Measurements from ENCODE around the gene ADCY5. TPM values are rescaled to one million over a fixed set of nuclear protein-coding genes. Genes with fewer than 3 reads are reported as not detected.

Gene ADCY5
- total RNA-seq, 4 donors from 2014 or later = 14.0 to 86.8 (median 41.5) TPM

DNA sequence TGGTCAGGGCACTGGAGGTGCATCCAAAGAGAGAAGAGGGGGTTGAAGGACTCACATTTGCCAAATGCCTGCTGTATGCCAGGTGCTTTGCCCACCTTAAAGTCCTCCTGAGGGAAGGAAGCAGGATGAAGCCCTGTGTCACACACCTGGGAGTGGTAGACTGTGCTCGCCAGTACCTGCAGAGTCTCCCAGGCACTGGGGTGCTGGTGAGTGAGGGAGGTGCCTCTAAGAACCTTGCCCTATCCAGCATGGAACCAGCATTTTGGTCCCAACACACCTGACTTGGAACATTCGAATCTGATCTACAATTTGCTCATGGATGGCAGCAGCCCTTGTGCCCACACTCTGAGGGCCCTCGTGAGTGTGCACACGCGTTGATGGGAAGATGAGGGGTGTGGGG lies 170.4 kb downstream of the ADCY5 start:
- ATAC-seq (ENCODE audit: low FRiP score) (no peak), DNase-seq (ENCODE audit: low spot score) (no peak)
- TF ChIP-seq, protein P1, sequence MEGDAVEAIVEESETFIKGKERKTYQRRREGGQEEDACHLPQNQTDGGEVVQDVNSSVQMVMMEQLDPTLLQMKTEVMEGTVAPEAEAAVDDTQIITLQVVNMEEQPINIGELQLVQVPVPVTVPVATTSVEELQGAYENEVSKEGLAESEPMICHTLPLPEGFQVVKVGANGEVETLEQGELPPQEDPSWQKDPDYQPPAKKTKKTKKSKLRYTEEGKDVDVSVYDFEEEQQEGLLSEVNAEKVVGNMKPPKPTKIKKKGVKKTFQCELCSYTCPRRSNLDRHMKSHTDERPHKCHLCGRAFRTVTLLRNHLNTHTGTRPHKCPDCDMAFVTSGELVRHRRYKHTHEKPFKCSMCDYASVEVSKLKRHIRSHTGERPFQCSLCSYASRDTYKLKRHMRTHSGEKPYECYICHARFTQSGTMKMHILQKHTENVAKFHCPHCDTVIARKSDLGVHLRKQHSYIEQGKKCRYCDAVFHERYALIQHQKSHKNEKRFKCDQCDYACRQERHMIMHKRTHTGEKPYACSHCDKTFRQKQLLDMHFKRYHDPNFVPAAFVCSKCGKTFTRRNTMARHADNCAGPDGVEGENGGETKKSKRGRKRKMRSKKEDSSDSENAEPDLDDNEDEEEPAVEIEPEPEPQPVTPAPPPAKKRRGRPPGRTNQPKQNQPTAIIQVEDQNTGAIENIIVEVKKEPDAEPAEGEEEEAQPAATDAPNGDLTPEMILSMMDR (IDR thresholded peaks at IDR 0.05) = no peak

DNA sequence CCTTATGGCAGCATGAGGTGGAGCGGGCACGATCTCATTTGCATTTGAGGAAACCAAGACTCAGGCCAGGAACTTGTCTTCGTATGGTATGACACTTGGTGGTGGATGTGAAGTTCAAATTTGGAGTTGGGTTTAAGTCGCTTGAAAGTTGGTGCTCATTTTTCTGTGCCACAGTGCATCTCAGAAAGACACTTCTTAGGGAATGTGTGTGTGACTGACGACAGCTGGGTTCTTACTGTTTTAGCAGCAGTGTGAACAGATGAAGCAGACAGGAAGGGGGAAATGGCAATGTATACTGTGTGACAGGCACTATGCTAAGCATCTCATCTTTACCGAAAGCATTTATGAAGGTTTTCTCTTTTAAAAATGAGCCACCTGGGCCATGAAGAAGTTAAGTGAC lies 171.8 kb downstream of the ADCY5 start:
- no peak for DNase-seq (ENCODE audit: low spot score)
- no peak for ATAC-seq (ENCODE audit: low FRiP score)
- TF ChIP-seq, protein P1 (IDR thresholded peaks at IDR 0.05) = no peak

DNA sequence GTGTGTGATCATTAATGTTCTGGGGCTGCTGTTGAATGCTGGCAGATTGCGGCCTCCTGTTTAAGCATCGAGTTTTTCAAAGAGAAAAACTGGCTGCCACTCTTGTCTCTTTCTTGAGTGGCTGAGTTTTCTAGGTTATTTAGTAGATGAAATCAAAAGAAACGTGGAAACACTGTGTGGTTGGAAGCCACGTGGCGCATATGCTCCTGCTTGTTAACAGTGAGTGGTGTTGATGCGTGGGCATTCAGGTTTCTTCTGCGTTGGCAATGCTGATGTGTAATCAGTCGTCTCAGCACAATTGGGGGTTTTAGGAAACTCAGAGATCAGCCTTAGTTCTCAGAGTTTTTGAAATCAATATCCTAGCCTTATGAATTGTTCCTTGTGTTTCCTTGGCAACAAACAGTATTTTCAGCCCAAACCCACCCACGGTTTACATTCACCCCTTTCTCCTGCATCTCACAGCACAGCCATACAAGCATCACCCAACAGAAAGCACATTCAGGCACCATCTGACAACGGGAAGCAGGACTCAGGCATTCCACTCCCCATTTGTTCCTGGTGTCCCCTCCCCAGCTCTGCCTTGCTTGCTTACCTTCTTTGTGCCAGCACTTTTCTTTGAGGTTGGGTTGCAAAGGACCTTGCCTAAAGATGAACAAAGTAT lies 172.4 kb downstream of the ADCY5 start:
- ATAC-seq (ENCODE audit: low FRiP score) (no peak), DNase-seq (ENCODE audit: low spot score) (no peak)
- TF ChIP-seq, protein P1 (IDR thresholded peaks at IDR 0.05) = no peak

DNA sequence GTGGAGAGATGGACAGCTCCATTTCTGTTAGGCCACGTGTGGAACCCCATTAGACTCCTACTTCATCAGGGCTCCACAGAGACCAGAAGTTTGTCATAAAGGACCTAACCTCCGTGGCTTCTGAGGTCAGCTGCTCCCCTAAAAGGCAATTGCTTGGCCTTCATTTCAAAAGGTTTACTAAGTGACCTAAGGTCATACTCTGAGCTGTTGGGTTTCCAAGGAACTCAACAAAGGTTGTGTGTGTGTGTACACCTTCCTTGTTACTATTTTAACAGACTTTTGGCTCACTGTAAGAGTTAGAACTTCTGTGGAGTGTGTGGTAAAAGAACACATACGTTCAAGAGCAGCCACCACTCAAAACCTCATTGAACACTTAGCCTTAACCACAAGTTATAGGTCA lies 173.2 kb downstream of the ADCY5 start:
- no peak for ATAC-seq (ENCODE audit: low FRiP score)
- TF ChIP-seq, protein P1 (IDR thresholded peaks at IDR 0.05) = no peak
- no peak for DNase-seq (ENCODE audit: low spot score)

DNA sequence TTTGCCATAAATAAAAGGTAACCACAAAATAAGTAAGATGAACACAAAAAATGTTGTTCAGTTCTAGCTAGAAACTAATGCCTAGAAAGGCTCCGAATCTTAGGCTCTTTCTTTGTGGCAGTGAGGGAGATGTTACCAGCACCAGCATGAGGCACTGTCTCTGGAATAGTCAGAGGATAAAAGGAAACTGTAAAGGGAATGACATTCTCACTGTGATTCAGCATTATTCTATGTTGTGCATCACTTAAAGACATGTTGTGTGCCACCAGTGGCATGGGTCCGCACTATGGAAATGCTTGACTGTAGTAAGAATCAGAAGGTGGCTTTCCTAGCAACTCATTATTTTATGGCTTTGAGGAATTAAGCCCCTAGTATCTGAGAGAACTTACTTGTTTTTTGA lies 176.3 kb downstream of the ADCY5 start:
- TF ChIP-seq, protein P1 (IDR thresholded peaks at IDR 0.05) = no peak
- DNase-seq (ENCODE audit: low spot score) = no peak
- ATAC-seq (ENCODE audit: low FRiP score) = no peak

DNA sequence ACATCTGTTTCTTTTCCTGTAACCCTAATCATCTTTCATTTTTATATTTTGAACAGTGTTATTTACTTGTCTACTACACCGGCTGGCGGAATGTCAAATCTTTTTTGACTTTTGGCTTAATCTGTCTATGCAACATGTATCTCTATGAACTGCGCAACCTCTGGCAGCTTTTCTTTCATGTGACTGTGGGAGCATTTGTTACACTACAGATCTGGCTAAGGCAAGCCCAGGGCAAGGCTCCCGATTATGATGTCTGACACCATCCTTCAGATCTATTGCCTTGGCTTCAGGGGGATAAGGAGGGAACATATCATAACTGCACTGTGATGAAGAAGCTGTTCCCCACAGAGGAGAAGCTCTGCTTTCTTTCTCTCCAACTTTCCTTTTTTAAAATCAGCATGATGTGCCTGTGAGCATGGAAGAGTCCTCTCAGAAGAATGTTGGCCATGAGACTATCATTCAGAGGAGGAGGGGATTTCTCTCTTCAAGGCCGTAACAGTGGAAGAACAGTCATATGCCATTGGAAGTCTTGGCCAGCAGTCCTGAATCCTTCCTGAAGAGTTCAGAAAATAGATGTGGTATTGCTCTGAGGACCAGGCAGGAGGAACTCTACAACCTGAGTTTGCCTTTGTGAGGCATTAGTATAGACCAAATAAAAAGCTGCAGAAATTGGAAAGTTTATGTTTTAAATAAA lies 177.3 kb downstream of the ADCY5 start:
- no peak for ATAC-seq (ENCODE audit: low FRiP score)
- TF ChIP-seq, protein P1 (IDR thresholded peaks at IDR 0.05) = no peak
- no peak for DNase-seq (ENCODE audit: low spot score)

DNA sequence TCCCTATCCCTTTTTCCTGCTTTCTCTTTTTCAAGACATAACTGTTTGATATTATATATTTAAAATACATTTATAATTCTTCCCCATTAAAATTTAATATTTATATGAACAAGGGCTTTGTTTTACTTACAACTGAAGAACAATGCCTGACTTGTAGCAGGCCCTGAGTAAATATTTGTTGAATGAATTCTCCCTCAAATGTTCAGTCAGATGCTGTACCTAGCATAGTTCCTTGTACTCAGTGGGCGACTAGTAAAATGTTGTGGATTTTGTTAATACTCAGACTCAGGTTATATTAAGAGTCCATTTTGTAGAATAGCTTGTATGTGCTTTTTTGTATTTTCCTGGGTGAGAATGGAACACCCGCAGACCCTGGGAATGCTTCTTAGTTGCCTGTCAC lies 178.1 kb downstream of the ADCY5 start:
- no peak for ATAC-seq (ENCODE audit: low FRiP score)
- TF ChIP-seq, protein P1 (IDR thresholded peaks at IDR 0.05) = no peak
- no peak for DNase-seq (ENCODE audit: low spot score)
